ENCODE measurements around the gene RNF150. TPM values are rescaled to one million over a fixed set of nuclear protein-coding genes. Genes with fewer than 3 reads are reported as not detected.
"Not testable (repeated sequence)": the region's sequence is repeated elsewhere in the genome, so short reads cannot be mapped to it uniquely, and the experiment has no call there.

Gene RNF150
- total RNA-seq, 1 donor: under 0.01 TPM

GRCh38 chr4:141074098-141074878 is 59.0 kb downstream of the RNF150 start:
- Histone ChIP-seq H3K4me3 (ENCODE audit: low read length) (no peak overlapping the region), H3K27me3 (ENCODE audit: insufficient read depth, low read length) (no peaks in the 10 kb centered on the region), H3K9me3 (ENCODE audit: low read depth, low read length) (no peaks in the 10 kb centered on the region), H3K4me1 (ENCODE audit: insufficient read depth, low read length) (no peaks in the 10 kb centered on the region)

GRCh38 chr4:141066690-141067089 is 66.6 kb downstream of the RNF150 start:
- Histone ChIP-seq H3K4me3 (ENCODE audit: low read length) (no peak overlapping the region), H3K27me3 (ENCODE audit: insufficient read depth, low read length) (no peaks in the 10 kb centered on the region), H3K4me1 (ENCODE audit: insufficient read depth, low read length) (no peaks in the 10 kb centered on the region), H3K9me3 (ENCODE audit: low read depth, low read length) (no peaks in the 10 kb centered on the region)

GRCh38 chr4:141065872-141066271 is 67.4 kb downstream of the RNF150 start:
- Histone ChIP-seq H3K9me3 (ENCODE audit: low read depth, low read length) (no peaks in the 10 kb centered on the region), H3K4me1 (ENCODE audit: insufficient read depth, low read length) (no peaks in the 10 kb centered on the region), H3K4me3 (ENCODE audit: low read length) (no peak overlapping the region), H3K27me3 (ENCODE audit: insufficient read depth, low read length) (no peaks in the 10 kb centered on the region)

- H3K9me3 ChIP-seq (ENCODE audit: low read depth, low read length): no peaks in the 10 kb centered on the region
- H3K27me3 ChIP-seq (ENCODE audit: insufficient read depth, low read length): no peaks in the 10 kb centered on the region
- H3K4me1 ChIP-seq (ENCODE audit: insufficient read depth, low read length): no peaks in the 10 kb centered on the region
- H3K4me3 ChIP-seq (ENCODE audit: low read length): no peak overlapping the region
Observed at GRCh38 chr4:141062651-141063050, 70.6 kb downstream of the RNF150 start.

GRCh38 chr4:141058591-141059512 is 74.4 kb downstream of the RNF150 start:
- no peaks in the 10 kb centered on the region for H3K27me3 ChIP-seq (ENCODE audit: insufficient read depth, low read length)
- H3K4me3 ChIP-seq (ENCODE audit: low read length): no peak overlapping the region
- no peaks in the 10 kb centered on the region for H3K9me3 ChIP-seq (ENCODE audit: low read depth, low read length)
- H3K4me1 ChIP-seq (ENCODE audit: insufficient read depth, low read length): no peaks in the 10 kb centered on the region

DNA sequence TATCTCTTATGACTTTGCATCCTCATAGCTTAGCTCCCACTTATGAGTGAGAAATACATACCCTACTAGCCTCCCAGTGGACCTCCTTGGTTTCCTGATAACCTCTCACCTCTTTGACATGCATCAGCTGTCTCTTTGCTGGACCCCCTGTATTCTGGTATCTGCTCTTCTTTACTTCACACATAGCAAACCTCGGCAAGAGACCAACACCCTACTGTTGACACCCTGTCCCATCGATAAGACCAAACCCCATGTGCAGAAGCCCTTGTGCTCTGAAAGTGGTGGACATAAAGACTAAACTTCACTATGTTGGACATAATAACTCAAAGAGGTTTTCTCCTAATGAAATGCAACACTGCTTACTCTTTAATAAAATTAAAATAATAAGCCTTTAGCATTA is 75.7 kb downstream of the RNF150 start:
- no peaks in the 10 kb centered on the region for H3K27me3 ChIP-seq (ENCODE audit: insufficient read depth, low read length)
- no peak overlapping the region for H3K4me3 ChIP-seq (ENCODE audit: low read length)
- H3K4me1 ChIP-seq (ENCODE audit: insufficient read depth, low read length): no peaks in the 10 kb centered on the region
- H3K9me3 ChIP-seq (ENCODE audit: low read depth, low read length): no peaks in the 10 kb centered on the region

DNA sequence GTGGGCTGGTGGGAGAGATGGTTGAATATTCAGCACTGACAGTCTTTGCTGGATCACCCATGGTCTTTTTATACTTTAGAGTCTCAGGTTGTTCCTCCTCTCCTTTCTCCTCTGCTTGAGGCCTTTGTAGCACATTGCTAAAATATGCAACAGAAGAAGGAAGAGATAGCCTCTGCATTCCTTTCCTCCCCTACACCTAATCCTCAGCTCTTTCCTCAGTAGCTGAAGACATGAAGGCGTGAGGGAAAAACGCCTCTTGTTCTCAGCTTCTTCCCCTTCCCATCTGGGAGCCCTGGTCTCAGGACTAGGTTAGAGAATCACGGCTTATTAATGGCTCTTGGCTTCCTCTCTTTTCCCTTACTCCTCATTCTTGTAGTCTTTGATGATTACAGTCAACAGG is 76.8 kb downstream of the RNF150 start:
- Histone ChIP-seq H3K27me3 (ENCODE audit: insufficient read depth, low read length) (no peaks in the 10 kb centered on the region), H3K4me3 (ENCODE audit: low read length) (no peak overlapping the region), H3K4me1 (ENCODE audit: insufficient read depth, low read length) (no peaks in the 10 kb centered on the region), H3K9me3 (ENCODE audit: low read depth, low read length) (peaks cover 4% of the 10 kb centered on the region)

- no peak overlapping the region for H3K4me3 ChIP-seq (ENCODE audit: low read length)
- peaks cover 4% of the 10 kb centered on the region for H3K9me3 ChIP-seq (ENCODE audit: low read depth, low read length)
- no peaks in the 10 kb centered on the region for H3K27me3 ChIP-seq (ENCODE audit: insufficient read depth, low read length)
- no peaks in the 10 kb centered on the region for H3K4me1 ChIP-seq (ENCODE audit: insufficient read depth, low read length)
Observed at GRCh38 chr4:141054446-141054845, 78.8 kb downstream of the RNF150 start.

- not testable (repeated sequence) for H3K9me3 ChIP-seq (ENCODE audit: low read depth, low read length); H3K4me3 ChIP-seq (ENCODE audit: low read length); H3K4me1 ChIP-seq (ENCODE audit: insufficient read depth, low read length); H3K27me3 ChIP-seq (ENCODE audit: insufficient read depth, low read length)
Observed at GRCh38 chr4:141050999-141051398, 82.3 kb downstream of the RNF150 start.

- Histone ChIP-seq H3K9me3 (ENCODE audit: low read depth, low read length) (peaks cover 4% of the 10 kb centered on the region), H3K27me3 (ENCODE audit: insufficient read depth, low read length) (no peaks in the 10 kb centered on the region), H3K4me1 (ENCODE audit: insufficient read depth, low read length) (no peaks in the 10 kb centered on the region), H3K4me3 (ENCODE audit: low read length) (no peak overlapping the region)
Observed at GRCh38 chr4:141047228-141047884, 85.9 kb downstream of the RNF150 start.

DNA sequence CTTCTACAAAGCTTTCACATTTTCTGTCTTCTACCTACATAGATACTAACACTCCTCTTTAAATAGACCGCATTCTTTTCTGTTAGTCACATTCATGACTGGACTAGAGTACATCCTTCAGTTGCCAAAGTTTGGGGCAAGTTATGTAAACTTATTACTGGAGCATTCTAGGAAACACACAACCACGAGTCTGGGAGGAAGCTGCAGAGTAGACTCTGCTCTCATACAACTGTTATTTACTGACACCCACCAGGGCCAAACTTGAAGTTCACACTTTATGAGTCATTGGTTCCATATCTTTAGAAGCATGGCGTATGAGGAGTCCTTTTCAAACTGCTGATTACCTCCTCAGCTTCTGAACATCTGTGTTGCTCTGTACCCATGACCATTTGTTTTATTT is 87.0 kb downstream of the RNF150 start:
- Histone ChIP-seq H3K4me1 (ENCODE audit: insufficient read depth, low read length) (no peaks in the 10 kb centered on the region), H3K9me3 (ENCODE audit: low read depth, low read length) (no peaks in the 10 kb centered on the region), H3K4me3 (ENCODE audit: low read length) (no peak overlapping the region), H3K27me3 (ENCODE audit: insufficient read depth, low read length) (no peaks in the 10 kb centered on the region)

GRCh38 chr4:141045848-141046247 is 87.4 kb downstream of the RNF150 start:
- Histone ChIP-seq H3K4me1 (ENCODE audit: insufficient read depth, low read length) (no peaks in the 10 kb centered on the region), H3K27me3 (ENCODE audit: insufficient read depth, low read length) (no peaks in the 10 kb centered on the region), H3K4me3 (ENCODE audit: low read length) (no peak overlapping the region), H3K9me3 (ENCODE audit: low read depth, low read length) (no peaks in the 10 kb centered on the region)

DNA sequence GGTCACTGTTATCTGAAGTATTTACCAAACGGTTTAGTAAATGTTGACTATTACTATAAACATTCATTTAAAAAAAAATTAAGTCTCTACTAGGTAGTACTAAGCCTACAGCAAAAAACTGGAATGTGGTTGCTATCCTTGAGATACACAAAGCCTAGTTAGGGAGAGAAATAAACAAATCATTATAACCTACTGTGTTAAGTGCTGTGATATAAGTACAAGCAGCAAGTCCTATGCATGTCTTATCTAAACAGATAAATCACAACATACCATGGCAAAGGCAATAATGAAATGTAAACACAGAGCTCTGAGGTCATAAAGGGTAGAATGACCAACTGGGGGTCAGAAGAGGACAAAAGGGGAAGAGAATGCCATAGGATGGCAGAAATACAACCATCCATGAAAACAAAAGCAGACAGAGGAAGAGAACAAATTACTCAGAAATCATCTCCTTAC is 92.2 kb downstream of the RNF150 start:
- H3K4me1 ChIP-seq (ENCODE audit: insufficient read depth, low read length): no peaks in the 10 kb centered on the region
- no peaks in the 10 kb centered on the region for H3K27me3 ChIP-seq (ENCODE audit: insufficient read depth, low read length)
- H3K9me3 ChIP-seq (ENCODE audit: low read depth, low read length): no peaks in the 10 kb centered on the region
- no peak overlapping the region for H3K4me3 ChIP-seq (ENCODE audit: low read length)

- Histone ChIP-seq H3K27me3 (ENCODE audit: insufficient read depth, low read length) (no peaks in the 10 kb centered on the region), H3K4me1 (ENCODE audit: insufficient read depth, low read length) (no peaks in the 10 kb centered on the region), H3K4me3 (ENCODE audit: low read length) (no peak overlapping the region), H3K9me3 (ENCODE audit: low read depth, low read length) (no peaks in the 10 kb centered on the region)
Observed at GRCh38 chr4:141039156-141039555, 94.1 kb downstream of the RNF150 start.

DNA sequence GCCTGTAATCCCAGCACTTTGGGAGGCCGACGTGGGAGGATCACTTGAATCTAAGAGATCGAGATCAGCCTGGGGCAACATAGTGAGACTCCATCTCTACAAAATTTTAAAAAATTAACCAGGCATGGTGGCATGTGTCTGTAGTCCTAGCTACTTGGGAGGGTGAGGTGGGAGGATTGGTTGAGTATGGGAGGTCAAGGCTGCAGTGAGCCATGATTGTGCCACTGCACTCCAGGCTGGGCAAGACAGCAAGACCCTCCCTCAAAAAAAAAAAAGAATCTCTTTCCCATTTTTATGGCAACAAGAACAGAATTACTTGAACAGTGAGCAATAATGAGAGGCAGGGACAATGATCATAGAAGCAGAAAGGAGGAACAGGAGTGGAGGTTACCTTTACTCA is 94.8 kb downstream of the RNF150 start:
- Histone ChIP-seq H3K27me3 (ENCODE audit: insufficient read depth, low read length) (no peaks in the 10 kb centered on the region), H3K4me1 (ENCODE audit: insufficient read depth, low read length) (no peaks in the 10 kb centered on the region), H3K4me3 (ENCODE audit: low read length) (no peak overlapping the region), H3K9me3 (ENCODE audit: low read depth, low read length) (no peaks in the 10 kb centered on the region)
